Central memory CD4-positive, alpha-beta T cell (primary cell): Measurements from ENCODE around the gene RFC4.

Experiments
- DNase-seq: peaks from one replicate; pipeline ENCODE4 v3.0.0; 2022

The RFC4 gene

DNA sequence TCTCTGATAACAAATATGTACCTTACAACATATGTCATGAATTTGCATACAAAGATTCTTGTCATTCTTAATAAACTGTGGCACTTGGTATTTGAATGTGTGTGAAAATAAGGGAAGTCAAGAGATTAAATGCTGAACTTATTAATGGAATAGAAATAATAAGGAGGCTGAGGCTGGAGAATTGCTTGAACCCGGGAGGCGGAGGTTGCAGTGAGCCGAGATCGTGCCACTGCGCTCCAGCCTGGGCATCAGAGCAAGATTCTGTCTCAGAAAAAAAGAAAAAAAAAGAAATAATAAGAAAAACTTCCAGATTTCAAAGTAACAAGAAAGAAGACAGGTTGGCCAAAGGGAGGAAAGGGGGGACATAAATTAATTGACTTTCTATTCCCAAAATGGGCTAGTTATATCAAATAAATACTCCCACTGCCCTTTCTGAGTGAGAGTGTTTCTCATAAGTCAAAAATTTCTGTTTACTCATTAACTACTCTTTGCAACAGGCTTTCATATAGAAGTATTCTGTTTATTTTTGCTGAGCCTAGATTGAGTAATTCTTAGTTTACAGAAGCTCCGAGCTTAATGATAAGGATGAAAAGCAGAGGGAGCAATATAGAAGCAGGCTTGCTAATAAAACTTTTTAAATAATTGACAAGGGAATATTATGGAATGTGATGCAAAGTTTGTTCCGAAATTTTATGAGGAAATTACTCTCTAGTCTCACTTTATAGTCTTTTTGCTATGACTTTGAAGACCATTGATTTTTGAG lies 63.5 kb downstream of the RFC4 start:
- DNase-seq = no peak
